ENCODE data around the gene MGAM2.

DNA sequence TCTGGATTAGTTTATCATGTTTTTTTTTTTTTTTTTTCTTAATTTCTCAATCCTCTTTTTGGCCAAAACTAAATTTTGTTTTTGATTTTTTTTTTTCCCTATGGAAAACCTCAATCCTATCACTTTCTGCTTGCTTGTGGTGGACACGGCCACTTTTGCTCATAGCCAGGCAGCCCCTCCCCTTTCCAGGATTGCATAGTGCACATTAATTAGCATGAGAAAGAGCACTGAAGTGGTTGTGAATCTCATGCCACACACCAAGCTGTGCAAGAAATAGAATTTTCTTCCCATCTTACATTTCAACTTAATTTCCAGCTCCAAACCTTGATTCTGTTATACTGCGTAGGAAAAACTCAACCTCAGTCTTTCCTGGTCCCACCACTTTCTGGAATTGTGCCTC, 34.6 kb downstream of the MGAM2 start:
- TF ChIP-seq, protein P1, sequence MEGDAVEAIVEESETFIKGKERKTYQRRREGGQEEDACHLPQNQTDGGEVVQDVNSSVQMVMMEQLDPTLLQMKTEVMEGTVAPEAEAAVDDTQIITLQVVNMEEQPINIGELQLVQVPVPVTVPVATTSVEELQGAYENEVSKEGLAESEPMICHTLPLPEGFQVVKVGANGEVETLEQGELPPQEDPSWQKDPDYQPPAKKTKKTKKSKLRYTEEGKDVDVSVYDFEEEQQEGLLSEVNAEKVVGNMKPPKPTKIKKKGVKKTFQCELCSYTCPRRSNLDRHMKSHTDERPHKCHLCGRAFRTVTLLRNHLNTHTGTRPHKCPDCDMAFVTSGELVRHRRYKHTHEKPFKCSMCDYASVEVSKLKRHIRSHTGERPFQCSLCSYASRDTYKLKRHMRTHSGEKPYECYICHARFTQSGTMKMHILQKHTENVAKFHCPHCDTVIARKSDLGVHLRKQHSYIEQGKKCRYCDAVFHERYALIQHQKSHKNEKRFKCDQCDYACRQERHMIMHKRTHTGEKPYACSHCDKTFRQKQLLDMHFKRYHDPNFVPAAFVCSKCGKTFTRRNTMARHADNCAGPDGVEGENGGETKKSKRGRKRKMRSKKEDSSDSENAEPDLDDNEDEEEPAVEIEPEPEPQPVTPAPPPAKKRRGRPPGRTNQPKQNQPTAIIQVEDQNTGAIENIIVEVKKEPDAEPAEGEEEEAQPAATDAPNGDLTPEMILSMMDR (IDR thresholded peaks at IDR 0.05): no peak
- no peak for TF ChIP-seq POLR2A (IDR thresholded peaks at IDR 0.05)

Measured in transverse colon (tissue), 3 donors.